NCI-H187 (cell line): ENCODE measurements around the gene TARBP1.

Source experiments
- DNase-seq, 2 experiments: peaks; one replicate each; lab custom pipeline; 2025; lab: John Stamatoyannopoulos, UW

TARBP1 gene

GRCh38 chr1:234484218-234484617, 5.2 kb upstream of the TARBP1 start:
- no peak for DNase-seq

- DNase-seq = no peak
Measured at GRCh38 chr1:234481771-234482170, 2.8 kb upstream of the TARBP1 start.

GRCh38 chr1:234479866-234480265, 887 bp upstream of the TARBP1 start:
- no peak for DNase-seq

GRCh38 chr1:234479310-234479559, 256 bp upstream of the TARBP1 start:
- DNase-seq = no peak

- DNase-seq = peak in 1 of 2 experiments; percentile 18
Measured at GRCh38 chr1:234478152-234478480, 863 bp downstream of the TARBP1 start.

- DNase-seq = no peak
Measured at GRCh38 chr1:234477386-234478151, 1.4 kb downstream of the TARBP1 start.

- DNase-seq = no peak
Measured at GRCh38 chr1:234476172-234476571, 2.8 kb downstream of the TARBP1 start.

GRCh38 chr1:234475167-234475793, 3.7 kb downstream of the TARBP1 start:
- no peak for DNase-seq

GRCh38 chr1:234474375-234474774, 4.6 kb downstream of the TARBP1 start:
- DNase-seq = no peak

- DNase-seq = no peak
Measured at GRCh38 chr1:234473118-234473517, 5.9 kb downstream of the TARBP1 start.

- no peak for DNase-seq
Measured at GRCh38 chr1:234469376-234469775, 9.6 kb downstream of the TARBP1 start.

GRCh38 chr1:234468580-234468979, 10.4 kb downstream of the TARBP1 start:
- no peak for DNase-seq

GRCh38 chr1:234467821-234468220, 11.2 kb downstream of the TARBP1 start:
- DNase-seq = no peak

- no peak for DNase-seq
Measured at GRCh38 chr1:234466945-234467344, 12.0 kb downstream of the TARBP1 start.

GRCh38 chr1:234463749-234464148, 15.2 kb downstream of the TARBP1 start:
- DNase-seq = no peak

- no peak for DNase-seq
Measured at GRCh38 chr1:234460652-234461051, 18.3 kb downstream of the TARBP1 start.

GRCh38 chr1:234458352-234459017, 20.5 kb downstream of the TARBP1 start:
- no peak for DNase-seq

- no peak for DNase-seq
Measured at GRCh38 chr1:234454926-234455325, 24.1 kb downstream of the TARBP1 start.

GRCh38 chr1:234452406-234452965, 26.5 kb downstream of the TARBP1 start:
- no peak for DNase-seq

GRCh38 chr1:234440348-234440747, 38.6 kb downstream of the TARBP1 start:
- no peak for DNase-seq

GRCh38 chr1:234438579-234438978, 40.4 kb downstream of the TARBP1 start:
- DNase-seq = no peak

- DNase-seq = no peak
Measured at GRCh38 chr1:234437423-234438171, 41.4 kb downstream of the TARBP1 start.

- DNase-seq = no peak
Measured at GRCh38 chr1:234435620-234436019, 43.4 kb downstream of the TARBP1 start.
